HG03039 (cell line): ENCODE measurements around the gene ARHGEF33.
"Not testable (repeated sequence)": the region's sequence is repeated elsewhere in the genome, so short reads cannot be mapped to it uniquely, and the experiment has no call there.

Source experiments
- ATAC-seq: cut with Tn5 transposase; IDR thresholded peaks from one replicate; pipeline ENCODE4 v1.9.1; 2021; ENCODE audit warnings: mild to moderate bottlenecking, moderate library complexity; ENCODE audit not compliant: unreplicated experiment

Gene ARHGEF33

GRCh38 chr2:38907743-38908562, 18.3 kb downstream of the ARHGEF33 start:
- ATAC-seq = peak; percentile 86

GRCh38 chr2:38909872-38910271, 20.2 kb downstream of the ARHGEF33 start:
- no peak for ATAC-seq

- ATAC-seq = no peak
Observed at GRCh38 chr2:38911191-38911590, 21.5 kb downstream of the ARHGEF33 start.

- no peak for ATAC-seq
Observed at GRCh38 chr2:38912619-38913018, 22.9 kb downstream of the ARHGEF33 start.

- ATAC-seq = no peak
Observed at GRCh38 chr2:38922389-38922788, 32.7 kb downstream of the ARHGEF33 start.

- no peak for ATAC-seq
Observed at GRCh38 chr2:38922902-38923301, 33.2 kb downstream of the ARHGEF33 start.

DNA sequence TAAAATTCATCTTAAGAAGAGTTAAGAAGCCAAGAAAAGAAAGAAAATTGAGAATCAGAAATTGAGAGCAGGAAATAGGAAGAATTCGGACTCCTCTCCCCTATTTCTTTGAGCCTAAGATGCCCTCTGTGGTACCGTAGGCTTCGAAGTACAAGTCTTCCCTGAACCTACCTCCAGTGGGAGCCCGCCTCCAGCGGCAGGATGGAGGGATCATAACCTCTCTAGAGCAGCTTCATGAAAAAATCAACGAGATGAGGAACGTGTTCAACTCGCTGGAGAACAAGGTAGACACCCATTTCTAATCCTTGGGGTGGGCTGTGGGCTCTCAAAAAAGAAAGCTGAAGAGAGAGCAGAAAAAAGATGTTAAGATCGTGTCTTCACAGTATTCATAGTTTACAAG, 36.3 kb downstream of the ARHGEF33 start:
- no peak for ATAC-seq

GRCh38 chr2:38930600-38930999, 40.9 kb downstream of the ARHGEF33 start:
- no peak for ATAC-seq

- no peak for ATAC-seq
Observed at GRCh38 chr2:38932586-38932985, 42.9 kb downstream of the ARHGEF33 start.

DNA sequence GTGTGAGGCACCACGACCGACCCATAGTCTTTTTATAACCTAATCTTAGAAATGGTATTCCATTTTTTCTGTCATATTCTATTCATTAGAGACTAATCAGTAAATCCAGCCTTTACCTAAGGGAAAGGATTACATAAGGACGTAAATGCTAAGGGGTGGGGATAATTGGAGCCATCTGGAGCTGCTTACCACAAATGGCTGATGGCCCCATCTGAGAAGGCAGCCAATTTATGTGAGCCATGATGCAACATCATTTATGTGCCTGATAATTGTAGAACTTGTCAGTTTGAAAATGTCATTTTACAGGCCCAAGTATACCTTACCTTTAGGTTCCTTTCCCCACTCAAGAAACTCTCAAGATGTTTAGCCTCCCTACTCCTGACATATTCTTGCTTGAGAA, 44.0 kb downstream of the ARHGEF33 start:
- ATAC-seq = no peak

- ATAC-seq = no peak
Observed at GRCh38 chr2:38934742-38935141, 45.1 kb downstream of the ARHGEF33 start.

DNA sequence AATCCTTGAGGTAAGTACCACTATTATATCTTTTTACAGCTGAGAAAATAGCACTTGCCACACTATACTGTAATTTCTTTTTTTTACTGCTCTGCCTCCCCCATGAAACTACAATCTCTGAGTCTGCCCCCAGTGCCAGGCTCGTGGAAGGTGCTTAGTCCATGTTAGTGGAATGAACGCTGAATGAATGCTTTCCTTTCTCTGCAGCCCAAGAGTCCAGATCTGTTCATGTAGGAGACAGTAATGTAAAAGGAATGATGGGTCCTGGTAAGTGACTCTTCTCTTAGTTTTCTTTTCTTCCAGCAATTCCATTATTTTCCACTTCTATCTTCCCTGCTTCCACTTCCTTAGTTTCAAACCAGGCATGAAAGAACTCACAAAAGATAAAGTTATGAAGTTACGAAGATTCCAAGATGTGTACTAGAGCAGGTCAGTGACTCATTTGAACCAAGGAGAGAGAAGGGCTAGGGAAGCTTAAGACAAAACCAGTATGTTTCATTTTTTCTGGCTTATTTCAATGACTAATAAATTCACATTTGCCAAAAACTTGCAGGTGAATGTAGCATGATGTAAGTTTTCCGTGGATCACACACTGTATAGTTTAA, 46.0 kb downstream of the ARHGEF33 start:
- ATAC-seq = no peak

- ATAC-seq = not testable (repeated sequence)
Observed at GRCh38 chr2:38936516-38936915, 46.8 kb downstream of the ARHGEF33 start.

DNA sequence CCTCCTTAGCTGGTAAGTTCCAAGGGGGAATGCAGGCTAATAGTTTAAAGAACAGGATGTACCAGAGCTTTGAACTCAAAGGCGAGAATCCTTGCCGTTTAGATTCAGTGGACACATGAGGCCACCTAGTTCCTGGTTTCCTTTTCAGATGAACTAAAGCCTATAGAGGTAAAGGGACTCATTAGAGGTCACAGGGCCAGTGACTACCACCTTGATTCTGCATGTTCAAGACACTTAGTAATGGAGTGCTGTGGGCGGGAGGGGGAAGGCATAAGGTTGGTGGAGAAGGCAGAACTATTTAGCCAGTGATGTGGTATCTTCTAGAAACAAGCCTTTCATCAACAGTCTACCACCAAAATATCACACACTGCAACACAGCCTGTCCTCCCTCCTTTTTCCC, 47.9 kb downstream of the ARHGEF33 start:
- no peak for ATAC-seq

DNA sequence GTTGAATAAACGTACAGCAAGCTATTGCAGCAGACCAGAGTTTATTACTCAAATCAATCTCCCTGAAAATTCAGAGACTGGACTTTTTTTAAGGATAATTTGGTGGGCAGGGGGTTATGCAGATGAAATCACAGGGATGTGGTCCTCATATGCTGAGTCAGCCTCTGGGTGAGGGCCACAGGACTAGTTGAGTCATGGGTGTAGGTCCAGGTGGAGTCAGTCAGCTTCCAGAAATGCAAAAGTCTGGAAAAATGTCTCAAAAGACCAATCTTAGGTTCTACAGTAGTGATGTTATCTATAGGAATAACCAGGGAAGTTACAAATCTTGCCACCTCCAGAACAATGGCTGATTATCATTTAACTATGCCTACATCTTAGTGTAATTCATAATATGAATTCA, 51.1 kb downstream of the ARHGEF33 start:
- no peak for ATAC-seq

- ATAC-seq = no peak
Observed at GRCh38 chr2:38943784-38944183, 54.1 kb downstream of the ARHGEF33 start.

DNA sequence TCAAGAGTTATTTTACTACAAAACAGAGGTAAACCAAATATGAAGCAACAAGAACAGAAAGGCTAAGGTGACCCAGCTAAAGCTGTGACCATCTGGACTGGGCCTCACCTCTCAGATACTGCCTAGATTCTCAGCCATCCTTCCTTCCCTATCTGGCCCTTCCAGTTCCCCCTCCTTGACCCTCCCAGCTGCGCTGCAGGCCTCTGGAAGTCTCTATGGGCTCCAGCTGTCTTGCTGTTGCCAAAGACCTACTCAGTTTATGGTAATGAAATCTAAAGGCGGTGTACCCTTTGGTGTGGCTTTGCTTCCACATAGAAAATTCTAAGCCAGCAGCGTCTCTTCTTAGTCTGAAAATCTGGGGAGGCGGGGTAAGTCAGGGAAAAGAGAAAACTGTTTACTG, 55.7 kb downstream of the ARHGEF33 start:
- ATAC-seq = no peak

- no peak for ATAC-seq
Observed at GRCh38 chr2:38945911-38946310, 56.2 kb downstream of the ARHGEF33 start.

DNA sequence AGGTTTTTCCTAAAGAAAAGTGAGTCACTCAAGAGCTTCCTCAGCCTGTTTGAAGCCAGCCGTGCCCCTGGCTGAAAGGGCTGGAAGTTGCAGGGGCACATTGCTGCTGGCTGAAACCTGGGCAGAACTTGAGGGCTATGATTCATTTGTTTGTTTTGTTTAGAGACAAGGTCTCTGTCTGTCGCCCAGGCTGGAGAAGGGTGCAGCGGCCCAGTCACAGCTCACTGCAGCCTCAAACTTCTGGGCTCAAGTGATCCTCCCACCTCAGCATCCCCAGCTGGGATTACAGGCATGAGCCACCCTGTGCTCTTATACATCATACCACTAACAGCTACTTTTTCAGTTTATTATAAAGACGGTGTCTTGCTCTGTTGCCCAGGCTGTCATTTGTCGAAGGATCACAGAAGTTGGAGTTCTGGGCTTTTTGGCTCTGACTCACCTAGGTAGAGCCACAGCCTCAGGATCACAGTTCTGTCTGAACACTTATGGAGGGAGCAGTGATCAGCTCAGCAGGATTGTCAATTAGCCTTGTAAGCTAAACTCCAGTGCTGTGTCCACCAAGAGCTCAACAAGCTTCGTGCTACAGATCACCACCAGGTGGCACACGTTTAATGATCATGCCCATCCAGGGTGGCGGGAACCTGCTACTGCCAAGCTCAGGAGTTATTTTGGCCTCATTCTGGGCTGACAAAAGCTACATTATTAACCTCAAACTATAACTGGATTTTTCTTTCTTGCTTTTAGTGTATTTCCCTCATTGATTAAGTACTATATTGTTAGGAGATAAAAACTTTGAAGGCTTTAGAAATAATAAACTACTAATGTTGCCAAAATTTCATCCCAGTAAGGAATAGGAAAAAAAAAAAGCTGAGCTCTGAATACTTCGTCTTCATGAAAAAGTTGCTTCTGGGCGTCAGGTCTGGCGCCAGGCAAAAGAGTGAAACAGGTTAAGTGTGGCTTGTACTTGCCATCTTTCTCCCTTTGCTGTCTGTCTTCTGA, 57.9 kb downstream of the ARHGEF33 start:
- no peak for ATAC-seq

DNA sequence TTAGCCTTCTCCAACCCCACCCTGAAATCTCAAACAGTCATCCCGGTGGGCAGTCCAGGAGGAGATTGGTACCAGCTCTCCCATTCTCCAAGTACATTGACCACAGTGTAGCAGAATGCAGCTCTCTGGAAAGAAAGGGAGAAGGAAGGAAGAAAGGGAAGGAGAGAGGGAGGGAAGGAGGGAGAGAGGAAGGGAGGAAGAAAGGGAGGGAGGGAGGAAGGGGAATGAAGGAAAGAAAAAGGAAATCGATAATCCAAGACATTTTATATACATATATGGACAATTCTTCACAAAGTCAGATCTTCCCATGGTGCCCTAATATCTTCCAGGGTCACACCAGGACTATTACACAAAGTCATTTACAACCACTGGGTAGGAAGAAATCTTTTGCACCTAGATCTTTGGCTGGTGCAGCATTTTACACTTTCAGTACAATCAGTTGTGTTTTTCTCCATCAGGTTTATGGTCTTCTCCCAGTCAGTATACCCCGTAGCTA, 58.8 kb downstream of the ARHGEF33 start:
- ATAC-seq = no peak

GRCh38 chr2:38948995-38949394, 59.3 kb downstream of the ARHGEF33 start:
- ATAC-seq = no peak
